K562 (cell line): ENCODE measurements around the gene MSRB2. TPM values are rescaled to one million over a fixed set of nuclear protein-coding genes. Genes with fewer than 3 reads are reported as not detected.
A peak's percentile ranks its signal among the peaks of the same experiment; 100 is the strongest.

Experiments
- ASH1L ChIP-seq: fragments of 450-650 bp; IDR thresholded peaks from 2 replicates; pipeline ENCODE4 v1.6.1; 2018; ENCODE audit warnings: borderline replicate concordance, mild to moderate bottlenecking, low read depth; ENCODE audit not compliant: partially characterized antibody
- CREBBP ChIP-seq: IDR thresholded peaks from one replicate; pipeline ENCODE4 v1.6.1; 2012; ENCODE audit warnings: low read depth, mild to moderate bottlenecking, control low read depth, inconsistent platforms, low read length
- ETS1 ChIP-seq: conservative IDR thresholded peaks from 2 replicates; pipeline ENCODE4 v1.6.1; 2011; ENCODE audit warnings: low read depth, mild to moderate bottlenecking, low read length; ENCODE audit not compliant: control insufficient read depth
- FOXO4 ChIP-seq: fragments of 450-650 bp; formaldehyde crosslinking; IDR thresholded peaks from 2 replicates; pipeline ENCODE4 v1.4.0; 2020; ENCODE audit warnings: mild to moderate bottlenecking, moderate library complexity
- GTF2F1 ChIP-seq: IDR thresholded peaks from 2 replicates; pipeline ENCODE4 v1.6.1; 2011; ENCODE audit warnings: low read depth, low read length, improper control_type of control experiment
- HBP1 ChIP-seq: fragments of 450-650 bp; formaldehyde crosslinking; IDR thresholded peaks from 2 replicates; pipeline ENCODE4 v1.4.0; 2022; ENCODE audit warnings: missing genetic modification characterization
- MBD2 ChIP-seq: sonication (generic); IDR thresholded peaks from 2 replicates; pipeline ENCODE4 v1.6.1; 2016; ENCODE audit warnings: low read depth, borderline replicate concordance
- MLX ChIP-seq, 2 experiments: fragments of 450-650 bp in 1 of 2; sonication (generic) in 1 of 2; formaldehyde crosslinking; conservative IDR thresholded peaks; 2 replicates each; pipeline versions ENCODE4 v1.4.0 to v1.8.1; 2020 to 2022; ENCODE audit warnings: mild to moderate bottlenecking in 1 of 2, missing genetic modification reagents in 1 of 2
- POLR2AphosphoS5 ChIP-seq: IDR thresholded peaks from 2 replicates; pipeline ENCODE4 v1.6.1; 2011; ENCODE audit warnings: mild to moderate bottlenecking, low read depth, low read length, moderate library complexity; ENCODE audit not compliant: control insufficient read depth, insufficient read depth
- RFX5 ChIP-seq: IDR thresholded peaks from 2 replicates; pipeline ENCODE4 v1.6.1; 2011; ENCODE audit warnings: low read depth, mild to moderate bottlenecking, improper control_type of control experiment, low read length
- STAT5A ChIP-seq: IDR thresholded peaks from 2 replicates; pipeline ENCODE4 v1.6.1; 2012; ENCODE audit warnings: low read length, inconsistent platforms, borderline replicate concordance
- UBTF ChIP-seq, 2 experiments: IDR thresholded peaks; 2 replicates each; pipeline ENCODE4 v1.6.1; 2012; ENCODE audit warnings: improper control_type of control experiment in 2 of 2, low read depth in 2 of 2, low read length in 2 of 2, borderline replicate concordance in 1 of 2
- ZKSCAN8 ChIP-seq: fragments of 200-800 bp; sonication (Bioruptor generic); IDR thresholded peaks from 2 replicates; pipeline ENCODE4 v1.6.1; 2016; ENCODE audit warnings: missing genetic modification characterization, missing compliant biosample characterization
- ZNF143 ChIP-seq: sonication (generic); formaldehyde crosslinking; IDR thresholded peaks from 2 replicates; pipeline ENCODE4 v1.9.0; 2022; ENCODE audit warnings: mild to moderate bottlenecking, missing genetic modification reagents
- ZNF212 ChIP-seq: fragments of 450-650 bp; formaldehyde crosslinking; IDR thresholded peaks from 2 replicates; pipeline ENCODE4 v1.4.0; 2020; ENCODE audit warnings: mild to moderate bottlenecking
- ZNF253 ChIP-seq: fragments of 250-450 bp; sonication (Bioruptor Pico); conservative IDR thresholded peaks from 2 replicates; pipeline ENCODE4 v1.6.1; 2021; ENCODE audit warnings: mild to moderate bottlenecking
- ZNF57 ChIP-seq: fragments of 450-650 bp; formaldehyde crosslinking; IDR thresholded peaks from 2 replicates; pipeline ENCODE4 v1.4.0; 2020; ENCODE audit warnings: mild to moderate bottlenecking, moderate library complexity
- ZNF586 ChIP-seq: fragments of 450-650 bp; formaldehyde crosslinking; conservative IDR thresholded peaks from 2 replicates; pipeline ENCODE4 v1.4.0; 2020; ENCODE audit warnings: mild to moderate bottlenecking, moderate library complexity
- polyA plus RNA-seq, 8 experiments: library from polyadenylated mRNA; depleted of rRNA in 4 of 8; stranded (reverse) in 5 of 8; unstranded in 3 of 8; fragments of >200 nt; fragmentation: Nextera tagmentation in 2 of 8; fragmentation: Illumina TruSeq in 1 of 8; extraction: Ambion mirVana in 2 of 8; extraction: Trizol in 1 of 8; gene quantifications; 2 replicates each; pipeline versions ENCODE4 v1.2.1 to v1.2.3, GENCODE V29; 2011 to 2014; ENCODE audit warnings: inconsistent platforms in 1 of 8, missing spikeins in 1 of 8
- total RNA-seq, 7 experiments: library from RNA; depleted of rRNA in 6 of 7; stranded (reverse); fragments of >200 nt in 6 of 7; fragmentation: Illumina TruSeq in 2 of 7; extraction: Trizol in 2 of 7; gene quantifications; 2 replicates each; pipeline versions ENCODE4 v1.2.1 to v1.2.3, GENCODE V29; 2011 to 2021; ENCODE audit warnings: low replicate concordance in 1 of 7

The MSRB2 gene
- total and polyA plus RNA-seq, 9 of the 15 experiments (the other 6 are each of a cell fraction or from before 2014, with no cell fraction given), result 1.5 to 22.3 (median 5.9) TPM

GRCh38 chr10:23055424-23056185, 39.8 kb upstream of the MSRB2 start (continued):
- TF ChIP-seq ZNF253 (CRISPR knock-in tag) (0 out of 2 replicates have a peak, but pooled peaks have one; percentile 44), HBP1 (CRISPR knock-in tag) (peak; percentile 99), FOXO4 (CRISPR knock-in tag) (0 out of 2 replicates have a peak, but pooled peaks have one; percentile 25), UBTF (IDR thresholded peaks at IDR 0.05; ENCODE audit: borderline replicate concordance in 1 of 2, low read depth in 2 of 2, low read length in 2 of 2) (no peak), ETS1 (no peak), MBD2 (peak; percentile 49; the same call in 1 of the 2 replicates), GTF2F1 (peak; percentile 96), POLR2AphosphoS5 (peak; percentile 99), ZNF586 (CRISPR knock-in tag) (peak; percentile 88), RFX5 (no peak; the same call in 1 of the 2 replicates), STAT5A (0 out of 2 replicates have a peak, but pooled peaks have one; percentile 16), ASH1L (no peak), MLX (CRISPR knock-in tag; conservative IDR thresholded peaks at IDR 0.05) (peak in 1 of 2 experiments; percentile 95; a peak in 2 of 4 replicates), ZKSCAN8 (CRISPR knock-in tag) (peak; percentile 56; the same call in 1 of the 2 replicates), ZNF212 (CRISPR knock-in tag) (0 out of 2 replicates have a peak, but pooled peaks have one; percentile 36), ZNF143 (CRISPR knock-in tag) (peak; percentile 48; the same call in 1 of the 2 replicates), ZNF57 (CRISPR knock-in tag) (peak; percentile 84; the same call in 1 of the 2 replicates), CREBBP (no peak)
